IPS DF 4.7 (cell line): ENCODE measurements around the gene TMC7.
"Not testable (repeated sequence)": the region's sequence is repeated elsewhere in the genome, so short reads cannot be mapped to it uniquely, and the experiment has no call there.

Experiments used
- DNase-seq: peaks from one replicate; pipeline ENCODE4 v3.0.0-alpha.2; 2013; ENCODE audit warnings: low spot score; ENCODE audit errors: extremely low read depth

TMC7 gene

GRCh38 chr16:18983565-18984434 lies at the start of gene TMC7:
Gene TMC7 (plus strand): TSS chr16:18983934. CDS start chr16:18984064, 130 bp downstream.
- no peak for DNase-seq

- DNase-seq = no peak
These were observed 46.9 kb upstream of the TMC7 start for GRCh38 chr16:18936727-18937340.

- no peak for DNase-seq
These were observed 46.3 kb upstream of the TMC7 start for GRCh38 chr16:18937390-18937789.

GRCh38 chr16:18938986-18939385 lies 44.7 kb upstream of the TMC7 start:
- DNase-seq = no peak

- no peak for DNase-seq
These were observed 42.3 kb upstream of the TMC7 start for GRCh38 chr16:18941471-18941870.

GRCh38 chr16:18942061-18942460 lies 41.7 kb upstream of the TMC7 start:
- no peak for DNase-seq

- no peak for DNase-seq
These were observed 40.3 kb upstream of the TMC7 start for GRCh38 chr16:18943414-18943813.

GRCh38 chr16:18945233-18945632 lies 38.5 kb upstream of the TMC7 start:
- DNase-seq = no peak

GRCh38 chr16:18948372-18949020 lies 35.2 kb upstream of the TMC7 start:
- no peak for DNase-seq

GRCh38 chr16:18950469-18951185 lies 33.1 kb upstream of the TMC7 start:
- DNase-seq = no peak

GRCh38 chr16:18953547-18953946 lies 30.2 kb upstream of the TMC7 start:
- DNase-seq = no peak

- DNase-seq = not testable (repeated sequence)
These were observed 27.7 kb upstream of the TMC7 start for GRCh38 chr16:18955874-18956580.

- DNase-seq = not testable (repeated sequence)
These were observed 27.0 kb upstream of the TMC7 start for GRCh38 chr16:18956658-18957241.

GRCh38 chr16:18958621-18959029 lies 25.1 kb upstream of the TMC7 start:
- DNase-seq = no peak

- no peak for DNase-seq
These were observed 24.7 kb upstream of the TMC7 start for GRCh38 chr16:18959031-18959505.

GRCh38 chr16:18965555-18965954 lies 18.2 kb upstream of the TMC7 start:
- DNase-seq = no peak

- DNase-seq = no peak
These were observed 16.9 kb upstream of the TMC7 start for GRCh38 chr16:18966791-18967190.

- DNase-seq = no peak
These were observed 14.5 kb upstream of the TMC7 start for GRCh38 chr16:18969050-18969854.

- no peak for DNase-seq
These were observed 13.9 kb upstream of the TMC7 start for GRCh38 chr16:18969855-18970240.

GRCh38 chr16:18975109-18975508 lies 8.6 kb upstream of the TMC7 start:
- no peak for DNase-seq
